HepG2 (cell line): Measurements from ENCODE around the gene SEMA3F. TPM values are rescaled to one million over a fixed set of nuclear protein-coding genes. Genes with fewer than 3 reads are reported as not detected.

Source experiments
- DNMT1 ChIP-seq: sonication (generic); formaldehyde crosslinking; IDR thresholded peaks from 2 replicates; pipeline ENCODE4 v1.5.1; 2020; ENCODE audit warnings: mild to moderate bottlenecking, missing genetic modification reagents
- EED ChIP-seq: sonication (generic); formaldehyde crosslinking; IDR thresholded peaks from 2 replicates; pipeline ENCODE4 v1.5.0; 2020; ENCODE audit warnings: mild to moderate bottlenecking, missing genetic modification reagents
- KLF15 ChIP-seq: sonication (generic); formaldehyde crosslinking; IDR thresholded peaks from 2 replicates; pipeline ENCODE4 v1.8.1; 2023; ENCODE audit warnings: borderline replicate concordance, mild to moderate bottlenecking, inconsistent platforms, missing genetic modification reagents, mixed read lengths
- MTF2 ChIP-seq: sonication (generic); formaldehyde crosslinking; IDR thresholded peaks from 2 replicates; pipeline ENCODE4 v1.5.0; 2020; ENCODE audit warnings: missing genetic modification reagents, borderline replicate concordance
- SOX13 ChIP-seq, 3 experiments: fragments of 450-650 bp in 1 of 3; sonication (generic) in 1 of 3; formaldehyde crosslinking in 1 of 3; IDR thresholded peaks in 2 of 3; conservative IDR thresholded peaks in 1 of 3; 2 replicates each; pipeline versions ENCODE4 v1.5.0 to v1.6.1; 2016 to 2020; ENCODE audit warnings: antibody characterized with exemption in 1 of 3, mild to moderate bottlenecking in 1 of 3, missing compliant biosample characterization in 1 of 3, missing genetic modification reagents in 1 of 3, moderate library complexity in 1 of 3
- SOX6 ChIP-seq, 2 experiments: fragments of 450-650 bp in 1 of 2; sonication (generic) in 1 of 2; formaldehyde crosslinking in 1 of 2; IDR thresholded peaks; 2 replicates each; pipeline versions ENCODE4 v1.4.0 to v1.6.1; 2017 to 2020; ENCODE audit warnings: antibody characterized with exemption in 1 of 2, mild to moderate bottlenecking in 1 of 2, missing genetic modification reagents in 1 of 2
- TEAD3 ChIP-seq: optimal IDR thresholded peaks from 2 replicates; pipeline ENCODE3; 2016; ENCODE audit warnings: borderline replicate concordance
- TRIM24 ChIP-seq: sonication (generic); formaldehyde crosslinking; IDR thresholded peaks from 2 replicates; pipeline ENCODE4 v1.8.0; 2022; ENCODE audit warnings: mild to moderate bottlenecking, missing genetic modification reagents
- U2AF1 ChIP-seq: fragments of 200-400 bp; formaldehyde crosslinking; optimal IDR thresholded peaks from 2 replicates; pipeline ENCODE3; 2017; ENCODE audit warnings: mild to moderate bottlenecking, low read depth, low read length
- YEATS4 ChIP-seq: sonication (generic); formaldehyde crosslinking; IDR thresholded peaks from 2 replicates; pipeline ENCODE4 v1.4.0; 2020; ENCODE audit warnings: missing genetic modification reagents, borderline replicate concordance
- ZNF101 ChIP-seq: sonication (generic); formaldehyde crosslinking; IDR thresholded peaks from 2 replicates; pipeline ENCODE4 v1.4.0; 2020; ENCODE audit warnings: mild to moderate bottlenecking, low read depth, missing genetic modification reagents, borderline replicate concordance
- ZNF350 ChIP-seq: sonication (generic); formaldehyde crosslinking; IDR thresholded peaks from 2 replicates; pipeline ENCODE4 v1.4.0; 2020; ENCODE audit warnings: mild to moderate bottlenecking, low read depth, missing genetic modification reagents, borderline replicate concordance
- ZNF496 ChIP-seq: sonication (generic); formaldehyde crosslinking; IDR thresholded peaks from 2 replicates; pipeline ENCODE4 v1.8.1; 2023; ENCODE audit warnings: mild to moderate bottlenecking, moderate library complexity, missing genetic modification reagents; ENCODE audit not compliant: insufficient replicate concordance
- ZNF503 ChIP-seq: sonication (generic); formaldehyde crosslinking; IDR thresholded peaks from 2 replicates; pipeline ENCODE4 v1.4.0; 2020; ENCODE audit warnings: missing genetic modification reagents
- ZNF883 ChIP-seq: sonication (generic); formaldehyde crosslinking; IDR thresholded peaks from 2 replicates; pipeline ENCODE4 v1.5.1; 2020; ENCODE audit warnings: mild to moderate bottlenecking, missing genetic modification reagents; ENCODE audit errors: not compliant biosample characterization
- ZSCAN22 ChIP-seq: sonication (generic); formaldehyde crosslinking; IDR thresholded peaks from 2 replicates; pipeline ENCODE4 v1.4.0; 2020; ENCODE audit warnings: mild to moderate bottlenecking, missing genetic modification reagents
- polyA plus RNA-seq, 8 experiments: library from polyadenylated mRNA; depleted of rRNA in 3 of 8; stranded (reverse) in 7 of 8; unstranded in 1 of 8; fragments of >200 nt; fragmentation: Illumina TruSeq in 4 of 8; extraction: Trizol in 4 of 8; gene quantifications; 2 replicates each; pipeline versions ENCODE4 v1.2.1 to v1.2.3, GENCODE V29; 2011 to 2016; ENCODE audit warnings: low read depth in 4 of 8, missing spikeins in 1 of 8, mixed read lengths in 1 of 8; ENCODE audit not compliant: insufficient read depth in 1 of 8
- total RNA-seq, 5 experiments: library from RNA; depleted of rRNA; stranded (reverse); fragments of >200 nt; fragmentation: Illumina TruSeq; extraction: Trizol; gene quantifications; 2 replicates each; pipeline ENCODE4 v1.2.3, GENCODE V29; 2016; ENCODE audit warnings: low read depth in 1 of 5
- TF ChIP-seq, protein P1 (sequence below): IDR thresholded peaks from 2 replicates; pipeline ENCODE4 v1.4.0; 2020; ENCODE audit warnings: mild to moderate bottlenecking, missing genetic modification reagents
- TF ChIP-seq, protein P2 (sequence below): sonication (generic); formaldehyde crosslinking; IDR thresholded peaks from 2 replicates; pipeline ENCODE4 v1.5.0; 2020; ENCODE audit warnings: mild to moderate bottlenecking, low read depth, missing genetic modification reagents, borderline replicate concordance
- TF ChIP-seq, protein P3 (sequence below): IDR thresholded peaks from 2 replicates; pipeline ENCODE4 v1.6.1; 2016; ENCODE audit warnings: mild to moderate bottlenecking

The SEMA3F gene
- total and polyA plus RNA-seq, 2 of the 13 experiments (the other 11 are each of a cell fraction or from before 2014, with no cell fraction given) = 7.6 to 17.2 TPM

DNA sequence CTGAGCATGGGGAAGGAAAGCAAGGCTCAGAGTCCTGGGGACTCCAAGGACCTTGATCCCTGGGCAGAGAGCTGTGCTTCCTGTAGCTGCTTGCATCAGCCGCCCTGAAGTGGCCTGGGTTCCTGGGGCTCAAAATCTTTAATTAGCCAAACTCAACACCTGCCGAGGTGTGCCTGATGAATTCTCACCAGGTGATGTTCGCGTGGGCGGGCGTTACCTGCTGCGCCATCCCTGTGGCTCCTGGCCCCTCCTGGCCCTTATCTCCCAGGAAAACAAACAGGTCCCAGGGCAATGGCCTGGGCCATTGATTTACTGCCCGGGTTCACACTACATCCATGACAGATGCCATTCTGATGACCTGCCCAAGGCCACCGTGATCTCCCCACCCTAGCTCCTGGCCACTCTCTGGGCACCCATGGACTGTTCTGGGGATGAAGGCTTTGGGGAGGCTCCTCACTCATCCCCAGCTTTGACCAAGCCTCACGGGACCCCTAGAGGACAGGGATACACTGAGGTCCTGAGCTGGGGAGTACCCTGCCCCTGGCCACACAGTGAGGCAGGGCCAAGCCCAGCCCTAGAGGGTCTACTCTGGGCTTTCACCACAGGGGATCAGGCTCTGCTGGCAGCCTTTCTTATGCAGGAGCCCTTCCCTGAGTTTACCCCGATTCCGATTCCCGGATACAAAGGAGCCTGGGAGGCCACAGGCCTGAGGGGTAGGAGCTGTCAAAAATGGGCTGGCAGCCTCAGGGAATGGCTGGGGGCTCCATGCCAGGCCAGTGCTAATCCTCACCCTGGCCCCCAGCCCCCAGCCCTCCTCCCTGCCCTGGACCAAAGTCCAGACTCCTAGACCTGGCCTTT, 55.6 kb downstream of the SEMA3F start (continued):
- TF ChIP-seq, protein P1, sequence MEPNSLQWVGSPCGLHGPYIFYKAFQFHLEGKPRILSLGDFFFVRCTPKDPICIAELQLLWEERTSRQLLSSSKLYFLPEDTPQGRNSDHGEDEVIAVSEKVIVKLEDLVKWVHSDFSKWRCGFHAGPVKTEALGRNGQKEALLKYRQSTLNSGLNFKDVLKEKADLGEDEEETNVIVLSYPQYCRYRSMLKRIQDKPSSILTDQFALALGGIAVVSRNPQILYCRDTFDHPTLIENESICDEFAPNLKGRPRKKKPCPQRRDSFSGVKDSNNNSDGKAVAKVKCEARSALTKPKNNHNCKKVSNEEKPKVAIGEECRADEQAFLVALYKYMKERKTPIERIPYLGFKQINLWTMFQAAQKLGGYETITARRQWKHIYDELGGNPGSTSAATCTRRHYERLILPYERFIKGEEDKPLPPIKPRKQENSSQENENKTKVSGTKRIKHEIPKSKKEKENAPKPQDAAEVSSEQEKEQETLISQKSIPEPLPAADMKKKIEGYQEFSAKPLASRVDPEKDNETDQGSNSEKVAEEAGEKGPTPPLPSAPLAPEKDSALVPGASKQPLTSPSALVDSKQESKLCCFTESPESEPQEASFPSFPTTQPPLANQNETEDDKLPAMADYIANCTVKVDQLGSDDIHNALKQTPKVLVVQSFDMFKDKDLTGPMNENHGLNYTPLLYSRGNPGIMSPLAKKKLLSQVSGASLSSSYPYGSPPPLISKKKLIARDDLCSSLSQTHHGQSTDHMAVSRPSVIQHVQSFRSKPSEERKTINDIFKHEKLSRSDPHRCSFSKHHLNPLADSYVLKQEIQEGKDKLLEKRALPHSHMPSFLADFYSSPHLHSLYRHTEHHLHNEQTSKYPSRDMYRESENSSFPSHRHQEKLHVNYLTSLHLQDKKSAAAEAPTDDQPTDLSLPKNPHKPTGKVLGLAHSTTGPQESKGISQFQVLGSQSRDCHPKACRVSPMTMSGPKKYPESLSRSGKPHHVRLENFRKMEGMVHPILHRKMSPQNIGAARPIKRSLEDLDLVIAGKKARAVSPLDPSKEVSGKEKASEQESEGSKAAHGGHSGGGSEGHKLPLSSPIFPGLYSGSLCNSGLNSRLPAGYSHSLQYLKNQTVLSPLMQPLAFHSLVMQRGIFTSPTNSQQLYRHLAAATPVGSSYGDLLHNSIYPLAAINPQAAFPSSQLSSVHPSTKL (CRISPR knock-in tag) = peak; percentile 73
- TF ChIP-seq TRIM24 = peak; percentile 29; the same call in 1 of the 2 replicates
- TF ChIP-seq ZNF883 (CRISPR knock-in tag) = no peak
- no peak for TF ChIP-seq KLF15 (CRISPR knock-in tag)
- peak; percentile 51; the same call in 1 of the 2 replicates for TF ChIP-seq YEATS4 (CRISPR knock-in tag)
- no peak for TF ChIP-seq ZNF101 (CRISPR knock-in tag)
- TF ChIP-seq ZNF496 (CRISPR knock-in tag) = no peak
- peak; percentile 49; the same call in 1 of the 2 replicates for TF ChIP-seq ZNF350 (CRISPR knock-in tag)
- no peak for TF ChIP-seq SOX6 (IDR thresholded peaks at IDR 0.05)
- TF ChIP-seq SOX6 (CRISPR knock-in tag; IDR thresholded peaks at IDR 0.05) = peak; percentile 77; the same call in 1 of the 2 replicates
- TF ChIP-seq EED (CRISPR knock-in tag) = no peak
- TF ChIP-seq U2AF1 = no peak
- TF ChIP-seq, protein P2, sequence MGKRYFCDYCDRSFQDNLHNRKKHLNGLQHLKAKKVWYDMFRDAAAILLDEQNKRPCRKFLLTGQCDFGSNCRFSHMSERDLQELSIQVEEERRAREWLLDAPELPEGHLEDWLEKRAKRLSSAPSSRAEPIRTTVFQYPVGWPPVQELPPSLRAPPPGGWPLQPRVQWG = no peak
- peak; percentile 82 for TF ChIP-seq ZNF503 (CRISPR knock-in tag)
- peak; percentile 53; the same call in 1 of the 2 replicates for TF ChIP-seq ZSCAN22 (CRISPR knock-in tag)
- TF ChIP-seq MTF2 = no peak
- TF ChIP-seq SOX13 (IDR thresholded peaks at IDR 0.05) = peak; percentile 64
- peak in 1 of 2 experiments; percentile 66; a peak in 2 of 4 replicates for TF ChIP-seq SOX13 (CRISPR knock-in tag; conservative IDR thresholded peaks at IDR 0.05 in 1 of 2, IDR thresholded peaks at IDR 0.05 in 1 of 2)
- no peak for TF ChIP-seq DNMT1 (CRISPR knock-in tag)
- TF ChIP-seq, protein P3, sequence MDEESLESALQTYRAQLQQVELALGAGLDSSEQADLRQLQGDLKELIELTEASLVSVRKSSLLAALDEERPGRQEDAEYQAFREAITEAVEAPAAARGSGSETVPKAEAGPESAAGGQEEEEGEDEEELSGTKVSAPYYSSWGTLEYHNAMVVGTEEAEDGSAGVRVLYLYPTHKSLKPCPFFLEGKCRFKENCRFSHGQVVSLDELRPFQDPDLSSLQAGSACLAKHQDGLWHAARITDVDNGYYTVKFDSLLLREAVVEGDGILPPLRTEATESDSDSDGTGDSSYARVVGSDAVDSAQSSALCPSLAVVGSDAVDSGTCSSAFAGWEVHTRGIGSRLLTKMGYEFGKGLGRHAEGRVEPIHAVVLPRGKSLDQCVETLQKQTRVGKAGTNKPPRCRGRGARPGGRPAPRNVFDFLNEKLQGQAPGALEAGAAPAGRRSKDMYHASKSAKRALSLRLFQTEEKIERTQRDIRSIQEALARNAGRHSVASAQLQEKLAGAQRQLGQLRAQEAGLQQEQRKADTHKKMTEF (CRISPR knock-in tag) = peak; percentile 67; the same call in 1 of the 2 replicates
- TF ChIP-seq TEAD3 (CRISPR knock-in tag) = peak; percentile 67
